GM23338 (cell line): ENCODE results near the gene ABCC6. TPM values are rescaled to one million over a fixed set of nuclear protein-coding genes. Genes with fewer than 3 reads are reported as not detected.

Experiments
- ATAC-seq: fragments of 200-7000 bp; cut with Tn5 transposase; 3 replicates; pipeline ENCODE4 v1.9.1; 2020
- DNase-seq: peaks from one replicate; pipeline ENCODE4 v3.0.0-alpha.2; 2015; ENCODE audit warnings: low spot score
- H2AFZ ChIP-seq: fragments of 200-600 bp; sonication (generic); 2 replicates; pipeline ENCODE4 v1.8.0; 2016; ENCODE audit warnings: antibody characterized with exemption, mild to moderate bottlenecking, moderate library complexity
- H3F3A ChIP-seq: fragments of 200-600 bp; sonication (generic); replicated peaks from 2 replicates; pipeline ENCODE4 v1.8.0; 2017; ENCODE audit warnings: antibody characterized with exemption, mixed run types, low read depth
- H3K27ac ChIP-seq: fragments of 200-600 bp; sonication (generic); 2 replicates; pipeline ENCODE4 v1.6.1; 2016; ENCODE audit warnings: low read depth
- H3K27me3 ChIP-seq: fragments of 200-600 bp; sonication (generic); 2 replicates; pipeline ENCODE4 v1.8.0; 2016; ENCODE audit warnings: mild to moderate bottlenecking, mixed run types, moderate library complexity; ENCODE audit not compliant: insufficient read depth
- H3K36me3 ChIP-seq: fragments of 200-600 bp; sonication (generic); 2 replicates; pipeline ENCODE4 v1.8.0; 2016; ENCODE audit warnings: mild to moderate bottlenecking; ENCODE audit not compliant: insufficient read depth
- H3K4me1 ChIP-seq: fragments of 200-600 bp; sonication (generic); 2 replicates; pipeline ENCODE4 v1.8.0; 2016; ENCODE audit warnings: mild to moderate bottlenecking, moderate library complexity; ENCODE audit not compliant: insufficient read depth
- H3K4me2 ChIP-seq: fragments of 200-600 bp; sonication (generic); 2 replicates; pipeline ENCODE4 v1.7.1; 2017; ENCODE audit warnings: mixed run types
- H3K4me3 ChIP-seq: fragments of 200-600 bp; sonication (generic); 2 replicates; pipeline ENCODE4 v1.6.1; 2016; ENCODE audit warnings: mixed run types
- H3K79me2 ChIP-seq: fragments of 200-600 bp; sonication (generic); replicated peaks from 2 replicates; pipeline ENCODE4 v1.8.0; 2017; ENCODE audit warnings: mild to moderate bottlenecking; ENCODE audit not compliant: insufficient read depth
- H3K9me2 ChIP-seq: fragments of 200-600 bp; sonication (generic); 2 replicates; pipeline ENCODE4 v1.8.0; 2017; ENCODE audit not compliant: insufficient read depth
- H4K20me1 ChIP-seq: fragments of 200-600 bp; sonication (generic); replicated peaks from 2 replicates; pipeline ENCODE4 v1.8.0; 2017; ENCODE audit warnings: mild to moderate bottlenecking; ENCODE audit not compliant: insufficient read depth
- H3K27ac Mint-ChIP-seq: 2 replicates; pipeline ENCODE4 v1.8.0; 2020; ENCODE audit warnings: inconsistent platforms, mild to moderate bottlenecking, moderate library complexity, mixed read lengths
- H3K27me3 Mint-ChIP-seq: 3 replicates; pipeline ENCODE4 v1.8.0; 2022; ENCODE audit warnings: low read depth, mild to moderate bottlenecking, moderate library complexity, mixed read lengths, inconsistent platforms; ENCODE audit not compliant: insufficient read depth, poor library complexity
- H3K36me3 Mint-ChIP-seq: 3 replicates; pipeline ENCODE4 v1.8.0; 2021; ENCODE audit warnings: low read depth, mild to moderate bottlenecking, inconsistent platforms, moderate library complexity, mixed read lengths
- H3K4me1 Mint-ChIP-seq: 3 replicates; pipeline ENCODE4 v1.8.0; 2020; ENCODE audit warnings: mild to moderate bottlenecking, inconsistent platforms, mixed read lengths
- H3K4me3 Mint-ChIP-seq: 3 replicates; pipeline ENCODE4 v1.8.0; 2021; ENCODE audit warnings: moderate library complexity, mild to moderate bottlenecking, inconsistent platforms, mixed read lengths
- H3K9me3 Mint-ChIP-seq: 3 replicates; pipeline ENCODE4 v1.8.0; 2020; ENCODE audit warnings: moderate library complexity, mild to moderate bottlenecking, inconsistent platforms, mixed read lengths
- EZH2 ChIP-seq: fragments of 200-600 bp; sonication (generic); IDR thresholded peaks from one replicate; pipeline ENCODE4 v1.8.0; 2017; ENCODE audit warnings: antibody characterized with exemption, mild to moderate bottlenecking, low read depth; ENCODE audit not compliant: unreplicated experiment
- EZH2phosphoT487 ChIP-seq: fragments of 200-600 bp; sonication (generic); IDR thresholded peaks from one replicate; pipeline ENCODE4 v1.8.1; 2018; ENCODE audit warnings: antibody characterized with exemption; ENCODE audit not compliant: unreplicated experiment
- NANOG ChIP-seq: IDR thresholded peaks from 2 replicates; pipeline ENCODE4 v1.6.1; 2016; ENCODE audit warnings: antibody characterized with exemption, borderline replicate concordance
- POLR2AphosphoS5 ChIP-seq: IDR thresholded peaks from 2 replicates; pipeline ENCODE4 v1.6.1; 2016; ENCODE audit warnings: antibody characterized with exemption, low read depth
- REST ChIP-seq: IDR thresholded peaks from one replicate; pipeline ENCODE4 v1.6.1; 2018; ENCODE audit warnings: antibody characterized with exemption; ENCODE audit not compliant: unreplicated experiment
- STAT1 ChIP-seq: IDR thresholded peaks from one replicate; pipeline ENCODE4 v1.6.1; 2016; ENCODE audit warnings: antibody characterized with exemption; ENCODE audit not compliant: unreplicated experiment
- ZNF114 ChIP-seq: fragments of 250-450 bp; sonication (Bioruptor Pico); IDR thresholded peaks from 2 replicates; pipeline ENCODE4 v1.5.0; 2020; ENCODE audit warnings: mild to moderate bottlenecking, moderate library complexity
- ZNF331 ChIP-seq: fragments of 250-450 bp; sonication (Bioruptor Pico); IDR thresholded peaks from 2 replicates; pipeline ENCODE4 v1.5.0; 2020; ENCODE audit warnings: low read depth, mild to moderate bottlenecking, moderate library complexity
- ZNF462 ChIP-seq: fragments of 250-450 bp; sonication (Bioruptor Pico); IDR thresholded peaks from 2 replicates; pipeline ENCODE4 v1.5.0; 2020; ENCODE audit warnings: mild to moderate bottlenecking, moderate library complexity
- polyA plus RNA-seq: library from polyadenylated mRNA; unstranded; fragments of >200 nt; fragmentation: Nextera tagmentation; extraction: Ambion mirVana; gene quantifications from 2 replicates; pipeline ENCODE4 v1.2.1, GENCODE V29; 2016
- total RNA-seq: library from RNA; depleted of rRNA; stranded (reverse); fragments of >200 nt; shearing (Covaris generic); gene quantifications from 2 replicates; pipeline ENCODE4 v1.2.3, GENCODE V29; 2014

Gene ABCC6
- total and polyA plus RNA-seq, 2 experiments from 2014 or later, result 0.73 to 2.8 TPM

DNA sequence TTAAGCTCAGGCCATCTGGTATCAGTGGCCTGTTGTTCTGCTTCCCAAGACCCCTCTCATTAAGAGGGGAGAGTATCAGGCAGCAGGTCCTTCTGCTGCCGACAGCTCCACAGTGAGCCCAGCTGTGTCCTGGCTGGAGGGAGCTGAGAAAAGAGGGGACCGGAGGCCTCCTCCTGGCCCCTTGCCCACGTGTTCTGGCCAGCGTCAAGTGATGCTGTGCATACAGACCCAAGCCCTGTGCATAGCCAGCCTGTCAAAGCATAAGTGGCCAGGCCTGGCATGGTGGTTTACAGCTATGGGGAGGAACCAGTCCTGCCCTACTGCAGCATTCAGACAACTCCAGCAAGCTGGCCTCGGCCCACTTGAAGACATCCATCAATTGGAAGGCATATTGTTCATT is 48.0 kb downstream of the ABCC6 start (continued):
- TF ChIP-seq ZNF462 (no peak), REST (no peak), STAT1 (no peak), ZNF114 (CRISPR knock-in tag) (no peak), POLR2AphosphoS5 (no peak), NANOG (no peak), EZH2 (no peak)

DNA sequence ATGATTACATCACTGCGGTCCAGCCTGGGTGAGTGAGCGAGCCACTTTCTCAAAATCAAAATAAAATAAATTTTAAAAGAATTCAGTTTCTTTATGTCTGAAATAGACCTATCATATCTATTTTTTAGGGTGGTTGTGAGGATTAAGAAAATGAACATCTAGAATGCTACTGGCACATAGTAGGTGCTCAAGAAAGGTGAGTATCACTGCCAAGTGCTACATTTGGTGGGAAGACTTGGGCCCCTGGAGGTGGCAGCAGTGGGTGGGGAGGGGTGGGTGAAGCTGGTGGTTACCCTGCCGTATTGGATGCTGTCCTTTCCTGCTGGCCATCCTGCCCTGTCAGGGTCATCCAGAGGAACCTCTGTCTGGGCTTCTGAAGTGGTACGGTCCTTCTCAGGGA is 50.3 kb downstream of the ABCC6 start:
- no peak overlapping the region for H3K27ac Mint-ChIP-seq
- no peaks in the 10 kb centered on the region for H3K4me1 ChIP-seq
- H3F3A ChIP-seq, result no peaks in the 10 kb centered on the region
- no peak overlapping the region for H3K4me3 Mint-ChIP-seq
- H3K79me2 ChIP-seq, result no peaks in the 10 kb centered on the region
- DNase-seq (no peak), ATAC-seq (no peak)
- no peaks in the 10 kb centered on the region for H3K27me3 ChIP-seq
- H4K20me1 ChIP-seq, result no peaks in the 10 kb centered on the region
- H2AFZ ChIP-seq, result no peak overlapping the region
- H3K27me3 Mint-ChIP-seq, result peaks cover 8% of the 10 kb centered on the region
- H3K36me3 Mint-ChIP-seq, result peaks cover 3% of the 10 kb centered on the region; the same call in 1 of the 3 replicates
- peaks cover 5% of the 10 kb centered on the region for H3K9me3 Mint-ChIP-seq
- H3K4me3 ChIP-seq, result no peak overlapping the region
- no peaks in the 10 kb centered on the region for H3K4me1 Mint-ChIP-seq
- no peaks in the 10 kb centered on the region for H3K36me3 ChIP-seq
- H3K4me2 ChIP-seq, result no peak overlapping the region
- no peak overlapping the region for H3K27ac ChIP-seq
- no peaks in the 10 kb centered on the region; the same call in 1 of the 2 replicates for H3K9me2 ChIP-seq
- TF ChIP-seq ZNF331 (CRISPR knock-in tag), result no peak
- TF ChIP-seq REST, result no peak
- TF ChIP-seq EZH2phosphoT487, result no peak
- no peak for TF ChIP-seq POLR2AphosphoS5
- no peak for TF ChIP-seq NANOG
